GM12878 (cell line): ENCODE results near the gene GGA2. TPM values are rescaled to one million over a fixed set of nuclear protein-coding genes. Genes with fewer than 3 reads are reported as not detected.
A peak's percentile ranks its signal among the peaks of the same experiment; 100 is the strongest.
"Not testable (repeated sequence)": the region's sequence is repeated elsewhere in the genome, so short reads cannot be mapped to it uniquely, and the experiment has no call there.

Experiments
- ATAC-seq: fragments of 200-7000 bp; cut with Tn5 transposase; 3 replicates; pipeline ENCODE4 v1.9.1; 2020; ENCODE audit warnings: mild to moderate bottlenecking, moderate library complexity
- BruUV-seq: library from RNA; stranded (reverse); fragments of 400-500 nt; replicated peaks from 2 replicates; lab custom pipeline; 2021; lab: Mats Ljungman, UMichigan
- CTCF ChIA-PET: fragments of 300-600 bp; sonication (Branson Sonifier 250); formaldehyde crosslinking; extraction: SDS; loops from one replicate; lab custom pipeline; 2021; ENCODE audit warnings: inconsistent platforms; lab: Yijun Ruan, JAX
- POLR2A ChIA-PET: fragments of 350-600 bp; formaldehyde crosslinking; extraction: SDS; loops from one replicate; lab custom pipeline; 2021; ENCODE audit warnings: inconsistent platforms; lab: Charles Lee
- RAD21 ChIA-PET: fragments of 300-600 bp; sonication (Branson Sonifier 250); formaldehyde crosslinking; loops from one replicate; lab custom pipeline; 2023; ENCODE audit warnings: antibody characterized with exemption; ENCODE audit not compliant: unreplicated experiment; lab: Charles Lee
- SMC1A ChIA-PET: fragments of 300-600 bp; sonication (Branson Sonifier 250); formaldehyde crosslinking; loops from one replicate; lab custom pipeline; 2023; ENCODE audit not compliant: unreplicated experiment, uncharacterized antibody; lab: Charles Lee
- DNase-seq: peaks from one replicate; pipeline ENCODE4 v3.0.0-alpha.2; 2011; ENCODE audit warnings: low read depth, low spot score
- FAIRE-seq: peaks from 3 replicates; lab custom pipeline; 2011; peaks lifted over from hg19 to GRCh38; lab: Jason Lieb, UNC
- H2AFZ ChIP-seq: 2 replicates; pipeline ENCODE4 v1.6.0; 2011; ENCODE audit warnings: low read depth, low read length, control low read depth; ENCODE audit not compliant: control insufficient read depth
- H3K27ac ChIP-seq: 2 replicates; pipeline ENCODE4 v1.5.1; 2011; ENCODE audit warnings: control low read depth; ENCODE audit not compliant: control insufficient read depth, insufficient read depth
- H3K27me3 ChIP-seq, 2 experiments: replicated peaks in 1 of 2; 2 replicates each; pipeline versions ENCODE4 v1.6.0 to v1.6.1; 2011; ENCODE audit warnings: low read length in 1 of 2; ENCODE audit not compliant: control insufficient read depth in 2 of 2, insufficient read depth in 2 of 2
- H3K36me3 ChIP-seq, 2 experiments: 2 replicates each; pipeline ENCODE4 v1.5.1; 2011; ENCODE audit warnings: low read length in 1 of 2; ENCODE audit not compliant: control insufficient read depth in 2 of 2, insufficient read depth in 2 of 2
- H3K4me1 ChIP-seq: 2 replicates; pipeline ENCODE4 v1.6.1; 2011; ENCODE audit warnings: mild to moderate bottlenecking, low read length, moderate library complexity, mixed read lengths; ENCODE audit not compliant: control insufficient read depth, insufficient read depth
- H3K4me2 ChIP-seq: 2 replicates; pipeline ENCODE4 v1.6.0; 2011; ENCODE audit warnings: control low read depth; ENCODE audit not compliant: control insufficient read depth, insufficient read depth
- H3K4me3 ChIP-seq: fragments of 200-600 bp; sonication (generic); 2 replicates; pipeline ENCODE4 v1.5.1; 2016
- H3K79me2 ChIP-seq: 2 replicates; pipeline ENCODE4 v1.6.0; 2011; ENCODE audit warnings: low read length; ENCODE audit not compliant: control insufficient read depth, insufficient read depth
- H3K9ac ChIP-seq: 2 replicates; pipeline ENCODE4 v1.8.0; 2011; ENCODE audit warnings: low read length, control low read depth, mixed read lengths; ENCODE audit not compliant: control insufficient read depth, insufficient read depth
- H3K9me3 ChIP-seq: replicated peaks from 3 replicates; pipeline ENCODE4 v1.5.1; 2011; ENCODE audit warnings: mild to moderate bottlenecking, low read length; ENCODE audit not compliant: control insufficient read depth, insufficient read depth
- H4K20me1 ChIP-seq: 2 replicates; pipeline ENCODE4 v1.6.0; 2011; ENCODE audit not compliant: control insufficient read depth, insufficient read depth
- CBX3 ChIP-seq: fragments of 200-600 bp; sonication (generic); IDR thresholded peaks from 2 replicates; pipeline ENCODE4 v1.6.1; 2016; ENCODE audit warnings: low read depth, borderline replicate concordance
- FOXK2 ChIP-seq: fragments of 450-650 bp; IDR thresholded peaks from 2 replicates; pipeline ENCODE4 v1.6.1; 2017; ENCODE audit warnings: mild to moderate bottlenecking, moderate library complexity
- NBN ChIP-seq: fragments of 450-650 bp; IDR thresholded peaks from 2 replicates; pipeline ENCODE4 v1.6.1; 2016
- POLR2AphosphoS2 ChIP-seq: IDR thresholded peaks from 2 replicates; pipeline ENCODE4 v1.6.1; 2011; ENCODE audit warnings: low read depth, mild to moderate bottlenecking, low read length, improper control_type of control experiment, moderate library complexity
- RAD21 ChIP-seq: IDR thresholded peaks from 2 replicates; pipeline ENCODE4 v1.6.1; 2011; ENCODE audit warnings: mild to moderate bottlenecking, low read depth, low read length, moderate library complexity; ENCODE audit not compliant: insufficient read depth
- TAF1 ChIP-seq: IDR thresholded peaks from 2 replicates; pipeline ENCODE4 v1.6.1; 2011; ENCODE audit warnings: mild to moderate bottlenecking, low read depth, low read length, borderline replicate concordance
- TARDBP ChIP-seq: IDR thresholded peaks from 2 replicates; pipeline ENCODE4 v1.6.1; 2016; ENCODE audit warnings: borderline replicate concordance
- YBX1 ChIP-seq: fragments of 450-650 bp; IDR thresholded peaks from 2 replicates; pipeline ENCODE4 v1.6.1; 2016; ENCODE audit warnings: antibody characterized with exemption
- WGBS: methylation state at CpG from one replicate; pipeline ENCODE4 v1.1.6; 2016; ENCODE audit warnings: low lambda C conversion rate; ENCODE audit not compliant: insufficient replicate concordance, insufficient coverage; ENCODE audit errors: missing lambda C conversion rate; 5-methylcytosine and 5-hydroxymethylcytosine counted together
- in situ Hi-C: fragments of 300-500 bp; cut with MboI; formaldehyde crosslinking; loops from 9 replicates; pipeline ENCODE4 v1.14.3; 2018; ENCODE audit warnings: mixed read lengths
- intact Hi-C: fragments of 100-400 bp; cut with micrococcal nuclease; formaldehyde crosslinking; loops from one replicate; pipeline ENCODE4 v1.14.2; 2022; ENCODE audit not compliant: unreplicated experiment
- polyA plus RNA-seq, 11 experiments: library from polyadenylated mRNA; depleted of rRNA in 4 of 11; unstranded in 6 of 11; stranded (reverse) in 5 of 11; fragments of >200 nt; fragmentation: Nextera tagmentation in 4 of 11; fragmentation: Illumina TruSeq in 1 of 11; extraction: Ambion mirVana in 4 of 11; extraction: Trizol in 1 of 11; gene quantifications; 1 replicate in 1 of 11; 2 replicates in 10 of 11; pipeline versions ENCODE4 v1.2.1 to v1.2.3, GENCODE V29; 2011 to 2016; ENCODE audit warnings: inconsistent platforms in 2 of 11, missing spikeins in 2 of 11, low read depth in 1 of 11
- total RNA-seq, 4 experiments: library from RNA; depleted of rRNA in 3 of 4; stranded (reverse); fragments of >200 nt in 3 of 4; fragmentation: Illumina TruSeq in 1 of 4; extraction: Trizol in 1 of 4; gene quantifications; 2 replicates each; pipeline versions ENCODE4 v1.2.1 to v1.2.3, GENCODE V29; 2013 to 2021
- TF ChIP-seq, protein P1 (sequence below): fragments of 450-650 bp; IDR thresholded peaks from 2 replicates; pipeline ENCODE4 v1.6.1; 2016; ENCODE audit warnings: mild to moderate bottlenecking
- TF ChIP-seq, protein P2 (sequence below): IDR thresholded peaks from 2 replicates; pipeline ENCODE4 v1.6.1; 2011; ENCODE audit warnings: low read depth, mild to moderate bottlenecking, low read length, moderate library complexity, borderline replicate concordance; ENCODE audit errors: extremely low read depth

The GGA2 gene
- total and polyA plus RNA-seq, 10 of the 15 experiments (the other 5 are each of a cell fraction or from before 2014, with no cell fraction given), result 14.1 to 153 (median 86.6) TPM

DNA sequence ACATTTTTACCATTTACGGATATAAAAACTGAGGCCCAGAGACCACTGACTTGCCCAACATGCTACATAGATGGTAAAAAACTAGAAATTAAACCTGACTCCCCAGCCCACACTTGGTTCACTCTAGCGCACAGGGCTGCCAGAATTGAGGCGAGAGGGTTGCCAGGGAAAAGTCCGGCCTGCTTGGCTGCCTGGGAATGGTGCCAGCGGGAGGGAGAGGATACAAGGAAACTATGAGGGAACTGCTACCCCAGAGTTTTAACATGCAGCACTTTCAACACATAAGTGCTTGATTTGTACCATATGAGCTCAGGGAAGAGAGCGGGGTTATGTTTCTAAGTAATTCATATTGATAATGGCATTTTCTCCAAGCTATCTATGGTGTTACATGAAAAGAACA, 47.3 kb downstream of the GGA2 start:
- TF ChIP-seq POLR2AphosphoS2, result 0 out of 2 replicates have a peak, but pooled peaks have one; percentile 9
- TF ChIP-seq, all 136 proteins: peak for 1; not testable (repeated sequence) for 135
- intact Hi-C loops, result loop anchor here (10.0 kb wide), 1 partner anchor 92 kb away; the partner anchor contains the start of genes EARS2 and UBFD1
- WGBS, result 93% methylated on average over 6 of the region's 6 CpGs
- H4K20me1 ChIP-seq, in situ Hi-C loops, DNase-seq, H3K9me3 ChIP-seq, H3K4me1 ChIP-seq, H3K4me3 ChIP-seq, FAIRE-seq, H3K79me2 ChIP-seq, BruUV-seq, H3K4me2 ChIP-seq, H2AFZ ChIP-seq, H3K27me3 ChIP-seq, POLR2A ChIA-PET, ATAC-seq, H3K9ac ChIP-seq, RAD21 ChIA-PET, H3K27ac ChIP-seq: not testable (repeated sequence)
- H3K36me3 ChIP-seq, result peaks cover 11% of the 10 kb centered on the region in 2 experiments
- CTCF ChIA-PET, result interaction anchor here (0.9 kb wide), 1 partner anchor 43 kb away, joined by 3 read pairs; no protein-coding TSS in a partner anchor
- SMC1A ChIA-PET, result interaction anchor here (0.6 kb wide), 1 partner anchor 26 kb away, joined by 3 read pairs; no protein-coding TSS in a partner anchor

DNA sequence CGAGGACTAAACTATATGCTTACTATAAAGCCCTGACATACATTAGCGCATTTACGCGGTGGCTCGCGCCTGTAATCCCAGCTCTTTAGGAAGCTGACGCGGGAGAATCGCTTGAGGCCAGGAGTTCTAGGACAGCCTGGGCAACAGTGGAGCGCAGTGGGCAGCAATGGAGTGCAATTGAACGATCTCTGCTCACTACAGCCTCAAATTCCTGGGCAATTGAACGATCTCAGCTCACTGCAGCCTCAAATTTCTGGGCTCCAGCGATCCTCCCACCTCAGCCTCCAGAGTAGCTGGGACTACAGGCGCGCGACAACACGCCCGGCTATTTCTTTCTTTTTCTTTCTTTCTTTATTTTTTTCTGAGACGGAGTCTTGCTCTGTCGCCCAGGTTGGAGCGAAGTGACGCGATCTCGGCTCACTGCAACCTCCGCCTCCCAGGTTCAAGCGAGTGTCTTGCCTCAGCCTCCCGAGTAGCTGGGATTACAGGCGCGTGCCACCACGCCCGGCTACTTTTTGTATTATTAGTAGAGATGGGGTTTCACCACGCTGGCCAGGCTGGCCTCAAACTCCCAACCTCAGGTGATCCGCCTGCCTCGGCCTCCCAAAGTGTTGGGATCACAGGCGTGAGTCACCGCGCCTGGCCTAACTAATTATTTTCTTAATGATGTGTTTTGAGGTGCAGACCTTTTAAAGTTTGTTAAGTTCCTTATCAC, 56.8 kb downstream of the GGA2 start:
- POLR2A ChIA-PET, result no interaction called here
- 60% methylated on average over 37 of the region's 37 CpGs for WGBS
- CTCF ChIA-PET, result interaction anchor here (2.1 to 4.6 kb wide), 2 partner anchors 18 to 52 kb away, joined by 14 to 32 read pairs; no protein-coding TSS in a partner anchor
- TF ChIP-seq YBX1 (no peak), RAD21 (no peak), NBN (no peak), FOXK2 (no peak), CBX3 (no peak), TAF1 (no peak), TARDBP (0 out of 2 replicates have a peak, but pooled peaks have one; percentile 12)
- TF ChIP-seq, protein P1, sequence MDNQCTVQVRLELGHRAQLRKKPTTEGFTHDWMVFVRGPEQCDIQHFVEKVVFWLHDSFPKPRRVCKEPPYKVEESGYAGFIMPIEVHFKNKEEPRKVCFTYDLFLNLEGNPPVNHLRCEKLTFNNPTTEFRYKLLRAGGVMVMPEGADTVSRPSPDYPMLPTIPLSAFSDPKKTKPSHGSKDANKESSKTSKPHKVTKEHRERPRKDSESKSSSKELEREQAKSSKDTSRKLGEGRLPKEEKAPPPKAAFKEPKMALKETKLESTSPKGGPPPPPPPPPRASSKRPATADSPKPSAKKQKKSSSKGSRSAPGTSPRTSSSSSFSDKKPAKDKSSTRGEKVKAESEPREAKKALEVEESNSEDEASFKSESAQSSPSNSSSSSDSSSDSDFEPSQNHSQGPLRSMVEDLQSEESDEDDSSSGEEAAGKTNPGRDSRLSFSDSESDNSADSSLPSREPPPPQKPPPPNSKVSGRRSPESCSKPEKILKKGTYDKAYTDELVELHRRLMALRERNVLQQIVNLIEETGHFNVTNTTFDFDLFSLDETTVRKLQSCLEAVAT, result peak; percentile 90
- TF ChIP-seq, protein P2, sequence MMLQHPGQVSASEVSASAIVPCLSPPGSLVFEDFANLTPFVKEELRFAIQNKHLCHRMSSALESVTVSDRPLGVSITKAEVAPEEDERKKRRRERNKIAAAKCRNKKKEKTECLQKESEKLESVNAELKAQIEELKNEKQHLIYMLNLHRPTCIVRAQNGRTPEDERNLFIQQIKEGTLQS, result no peak

More for the DNA sequence above, 56.8 kb downstream of the GGA2 start:
- Histone ChIP-seq H3K9me3 (no peaks in the 10 kb centered on the region), H3K4me3 (peak overlapping the region; percentile 79), H3K27me3 (no peaks in the 10 kb centered on the region), H3K27ac (no peak overlapping the region), H3K4me1 (0 out of 2 replicates have a peak, but pooled peaks cover 4% of the 10 kb centered on the region), H4K20me1 (no peaks in the 10 kb centered on the region), H2AFZ (peak overlapping the region; percentile 92), H3K36me3 (no peaks in the 10 kb centered on the region; a peak in 1 of 4 replicates), H3K79me2 (peaks cover 6% of the 10 kb centered on the region), H3K9ac (peak overlapping the region; percentile 72; the same call in 1 of the 2 replicates), H3K4me2 (peak overlapping the region; percentile 100)
- no TSS peak for BruUV-seq
- ChIA-PET SMC1A (interaction anchor here (1.8 kb wide), 1 partner anchor 18 kb away, joined by 8 read pairs; no protein-coding TSS in a partner anchor), RAD21 (interaction anchor here (0.8 kb wide), 1 partner anchor 104 kb away, joined by 3 read pairs; the partner anchor contains the start of genes EARS2 and UBFD1)
- in situ Hi-C loops (no loop called here), intact Hi-C loops (loop anchor here (5.0 kb wide), 1 partner anchor 54 kb away; no protein-coding TSS in a partner anchor)
- FAIRE-seq (no peak), ATAC-seq (no peak), DNase-seq (no peak)
